ENCODE measurements around the gene TSEN34. TPM values are rescaled to one million over a fixed set of nuclear protein-coding genes. Genes with fewer than 3 reads are reported as not detected.

The TSEN34 gene
- total and polyA plus RNA-seq, 7 donors: 15.5 to 44.6 (median 20.2) TPM

GRCh38 chr19:54155694-54156093 lies 35.4 kb upstream of the TSEN34 start:
- Histone ChIP-seq H3K9me3 (no peaks in the 10 kb centered on the region), H3K36me3 (ENCODE audit: insufficient read depth in 1 of 2, low read depth in 1 of 2) (peaks cover 10 to 77% of the 10 kb centered on the region in 2 donors), H3K27ac (no peak overlapping the region), H3K27me3 (ENCODE audit: insufficient read depth in 3 of 3, low read length in 2 of 3) (no peaks in the 10 kb centered on the region), H3K4me1 (peaks cover 15% of the 10 kb centered on the region), H3K4me3 (no peak overlapping the region)
- TF ChIP-seq, protein P1, sequence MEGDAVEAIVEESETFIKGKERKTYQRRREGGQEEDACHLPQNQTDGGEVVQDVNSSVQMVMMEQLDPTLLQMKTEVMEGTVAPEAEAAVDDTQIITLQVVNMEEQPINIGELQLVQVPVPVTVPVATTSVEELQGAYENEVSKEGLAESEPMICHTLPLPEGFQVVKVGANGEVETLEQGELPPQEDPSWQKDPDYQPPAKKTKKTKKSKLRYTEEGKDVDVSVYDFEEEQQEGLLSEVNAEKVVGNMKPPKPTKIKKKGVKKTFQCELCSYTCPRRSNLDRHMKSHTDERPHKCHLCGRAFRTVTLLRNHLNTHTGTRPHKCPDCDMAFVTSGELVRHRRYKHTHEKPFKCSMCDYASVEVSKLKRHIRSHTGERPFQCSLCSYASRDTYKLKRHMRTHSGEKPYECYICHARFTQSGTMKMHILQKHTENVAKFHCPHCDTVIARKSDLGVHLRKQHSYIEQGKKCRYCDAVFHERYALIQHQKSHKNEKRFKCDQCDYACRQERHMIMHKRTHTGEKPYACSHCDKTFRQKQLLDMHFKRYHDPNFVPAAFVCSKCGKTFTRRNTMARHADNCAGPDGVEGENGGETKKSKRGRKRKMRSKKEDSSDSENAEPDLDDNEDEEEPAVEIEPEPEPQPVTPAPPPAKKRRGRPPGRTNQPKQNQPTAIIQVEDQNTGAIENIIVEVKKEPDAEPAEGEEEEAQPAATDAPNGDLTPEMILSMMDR (IDR thresholded peaks at IDR 0.05): no peak
- DNase-seq (no peak), ATAC-seq (no peak)
- intact Hi-C loops (cut with DNase I): no loop called here
- WGBS, 3 donors: 53 to 70% (median 57%) methylated on average over 17 to 19 of the region's 19 CpGs

DNA sequence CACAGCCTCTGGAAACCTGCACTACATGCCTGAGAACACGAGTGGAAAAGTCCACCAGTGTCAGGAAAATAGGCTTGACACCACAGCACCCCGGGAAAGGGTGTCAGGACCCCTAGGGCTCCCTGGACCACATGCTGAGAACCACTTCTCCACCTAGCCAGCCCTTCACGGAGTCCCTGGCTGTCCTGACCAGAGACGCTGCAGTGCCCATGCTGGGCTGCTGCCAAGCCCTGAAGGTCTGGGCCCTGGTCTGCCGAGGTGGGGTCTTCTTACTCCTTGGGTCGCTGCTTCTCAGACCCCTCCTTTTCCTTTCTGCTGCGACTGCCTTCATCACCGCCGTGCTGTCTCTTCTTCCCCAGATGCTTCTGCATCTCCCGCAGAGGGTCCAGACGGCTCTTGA lies 34.6 kb upstream of the TSEN34 start:
- no peaks in the 10 kb centered on the region for H3K27me3 ChIP-seq (ENCODE audit: insufficient read depth in 3 of 3, low read length in 2 of 3)
- H3K4me1 ChIP-seq: peaks cover 23% of the 10 kb centered on the region
- WGBS, 3 donors: 65 to 73% (median 69%) methylated on average over 10 to 11 of the region's 11 CpGs
- H3K4me3 ChIP-seq: no peak overlapping the region
- TF ChIP-seq, protein P1 (IDR thresholded peaks at IDR 0.05): no peak
- ATAC-seq (no peak), DNase-seq (no peak)
- peaks cover 10 to 69% of the 10 kb centered on the region in 2 donors for H3K36me3 ChIP-seq (ENCODE audit: insufficient read depth in 1 of 2, low read depth in 1 of 2)
- no peaks in the 10 kb centered on the region for H3K9me3 ChIP-seq
- intact Hi-C loops (cut with DNase I): no loop called here
- no peak overlapping the region for H3K27ac ChIP-seq

- Histone ChIP-seq H3K27ac (no peak overlapping the region), H3K9me3 (no peaks in the 10 kb centered on the region), H3K36me3 (ENCODE audit: insufficient read depth in 1 of 2, low read depth in 1 of 2) (peaks cover 10 to 64% of the 10 kb centered on the region in 2 donors), H3K27me3 (ENCODE audit: insufficient read depth in 3 of 3, low read length in 2 of 3) (no peaks in the 10 kb centered on the region), H3K4me3 (no peak overlapping the region), H3K4me1 (peaks cover 27% of the 10 kb centered on the region)
- 91 to 96% (median 96%) methylated on average over 3 of the region's 3 CpGs for WGBS, 3 donors
- ATAC-seq (no peak), DNase-seq (no peak)
- TF ChIP-seq, protein P1 (IDR thresholded peaks at IDR 0.05): no peak
- intact Hi-C loops (cut with DNase I): no loop called here
These were observed 34.2 kb upstream of the TSEN34 start for GRCh38 chr19:54156953-54157352.

GRCh38 chr19:54158812-54159351 lies 32.2 kb upstream of the TSEN34 start:
- TF ChIP-seq, protein P1 (IDR thresholded peaks at IDR 0.05): no peak
- intact Hi-C loops (cut with DNase I): no loop called here
- Histone ChIP-seq H3K27me3 (ENCODE audit: insufficient read depth in 3 of 3, low read length in 2 of 3) (no peaks in the 10 kb centered on the region), H3K36me3 (ENCODE audit: insufficient read depth in 1 of 2, low read depth in 1 of 2) (peaks cover 6 to 45% of the 10 kb centered on the region in 2 donors), H3K4me1 (peaks cover 27% of the 10 kb centered on the region), H3K27ac (peak overlapping the region; percentile 98), H3K9me3 (no peaks in the 10 kb centered on the region), H3K4me3 (peak overlapping the region; percentile 89)
- no peak for DNase-seq
- WGBS, 3 donors: 9% methylated on average over 19 of the region's 19 CpGs
- no peak for ATAC-seq
